Measurements from ENCODE around the gene SMARCB1. TPM values are rescaled to one million over a fixed set of nuclear protein-coding genes. Genes with fewer than 3 reads are reported as not detected.

SMARCB1 gene
- total RNA-seq, 4 donors from 2014 or later: 28.8 to 55.6 (median 34.9) TPM

DNA sequence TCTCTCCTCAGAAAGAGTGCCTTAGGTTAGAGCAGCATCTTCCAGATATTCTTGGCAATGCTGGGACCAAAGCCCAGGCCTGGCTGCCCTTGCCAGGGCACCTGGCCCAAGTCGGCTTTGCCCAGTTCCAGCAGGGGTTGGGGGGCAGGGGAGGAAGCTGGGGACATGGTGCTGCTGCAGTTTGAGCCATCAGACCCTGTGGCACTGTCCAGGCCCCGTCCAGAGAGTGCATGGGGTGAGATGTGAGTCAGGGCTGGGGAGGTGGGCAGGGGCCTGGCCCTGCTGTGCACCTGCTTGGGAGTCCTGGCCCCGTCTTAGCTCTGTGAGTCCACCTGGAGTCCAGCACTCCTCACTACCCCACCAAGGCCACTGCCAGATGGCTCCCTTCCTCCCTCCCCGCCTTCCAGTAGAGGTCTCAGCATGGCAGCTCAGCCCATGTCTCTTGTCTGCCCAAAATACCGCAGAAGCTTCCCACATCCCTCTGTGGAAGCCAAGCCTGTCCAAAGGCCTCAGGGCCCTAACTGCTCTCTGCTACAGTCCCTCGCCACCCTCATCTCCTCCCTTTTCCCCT is 35.4 kb downstream of the SMARCB1 start:
- intact Hi-C loops (cut with DNase I): no loop called here
- 84% methylated on average over 4 of the region's 6 CpGs for WGBS
- peaks cover 0 to 35% (median 0%) of the 10 kb centered on the region in 4 donors for H3K4me1 ChIP-seq
- no peak overlapping the region for H3K27ac ChIP-seq (replicated peaks in 1 of 4)
- H3K9me3 ChIP-seq: no peaks in the 10 kb centered on the region
- TF ChIP-seq EP300 (IDR thresholded peaks at IDR 0.05) (no peak), POLR2AphosphoS5 (IDR thresholded peaks at IDR 0.05) (no peak), POLR2A (IDR thresholded peaks at IDR 0.05; ENCODE audit: low read depth) (no peak)
- TF ChIP-seq, protein P1, sequence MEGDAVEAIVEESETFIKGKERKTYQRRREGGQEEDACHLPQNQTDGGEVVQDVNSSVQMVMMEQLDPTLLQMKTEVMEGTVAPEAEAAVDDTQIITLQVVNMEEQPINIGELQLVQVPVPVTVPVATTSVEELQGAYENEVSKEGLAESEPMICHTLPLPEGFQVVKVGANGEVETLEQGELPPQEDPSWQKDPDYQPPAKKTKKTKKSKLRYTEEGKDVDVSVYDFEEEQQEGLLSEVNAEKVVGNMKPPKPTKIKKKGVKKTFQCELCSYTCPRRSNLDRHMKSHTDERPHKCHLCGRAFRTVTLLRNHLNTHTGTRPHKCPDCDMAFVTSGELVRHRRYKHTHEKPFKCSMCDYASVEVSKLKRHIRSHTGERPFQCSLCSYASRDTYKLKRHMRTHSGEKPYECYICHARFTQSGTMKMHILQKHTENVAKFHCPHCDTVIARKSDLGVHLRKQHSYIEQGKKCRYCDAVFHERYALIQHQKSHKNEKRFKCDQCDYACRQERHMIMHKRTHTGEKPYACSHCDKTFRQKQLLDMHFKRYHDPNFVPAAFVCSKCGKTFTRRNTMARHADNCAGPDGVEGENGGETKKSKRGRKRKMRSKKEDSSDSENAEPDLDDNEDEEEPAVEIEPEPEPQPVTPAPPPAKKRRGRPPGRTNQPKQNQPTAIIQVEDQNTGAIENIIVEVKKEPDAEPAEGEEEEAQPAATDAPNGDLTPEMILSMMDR (IDR thresholded peaks at IDR 0.05): no peak
- H3K27me3 ChIP-seq: no peaks in the 10 kb centered on the region
- H3K36me3 ChIP-seq: peaks cover 53 to 100% (median 99%) of the 10 kb centered on the region in 4 donors
- no peak overlapping the region for H3K4me3 ChIP-seq
- DNase-seq (ENCODE audit: extremely low spot score): no peak

DNA sequence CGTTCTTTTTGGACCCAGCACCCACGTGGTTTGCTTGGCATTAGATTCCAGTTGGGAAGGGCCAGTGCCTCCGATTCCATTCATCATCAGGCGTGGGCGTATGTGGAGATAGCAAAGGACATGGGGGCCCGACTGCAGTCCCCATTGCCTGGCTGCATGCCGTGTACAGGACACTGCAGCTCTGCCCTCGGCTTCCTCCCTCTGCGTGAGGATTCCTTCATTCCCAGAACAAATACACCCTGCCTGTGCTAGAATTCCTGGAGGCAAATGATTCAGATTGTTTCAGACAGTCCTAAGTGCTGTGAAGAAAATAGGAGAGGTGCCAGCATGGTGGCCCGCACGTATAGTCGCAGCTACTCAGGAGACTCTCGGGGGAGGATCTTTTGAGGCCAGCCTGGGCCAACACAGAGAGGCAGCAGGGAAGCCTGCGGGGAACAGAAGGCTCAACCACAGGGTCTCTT is 36.6 kb downstream of the SMARCB1 start:
- peaks cover 0 to 43% (median 0%) of the 10 kb centered on the region in 4 donors for H3K4me1 ChIP-seq
- no peak overlapping the region for H3K4me3 ChIP-seq
- H3K27ac ChIP-seq (replicated peaks in 1 of 4): no peak overlapping the region
- WGBS: 85% methylated on average over 11 of the region's 14 CpGs
- H3K36me3 ChIP-seq: peaks cover 63 to 100% (median 98%) of the 10 kb centered on the region in 4 donors
- H3K9me3 ChIP-seq: no peaks in the 10 kb centered on the region
- no peaks in the 10 kb centered on the region for H3K27me3 ChIP-seq
- no peak for TF ChIP-seq POLR2A (IDR thresholded peaks at IDR 0.05; ENCODE audit: low read depth)
- TF ChIP-seq EP300 (IDR thresholded peaks at IDR 0.05): no peak
- TF ChIP-seq POLR2AphosphoS5 (IDR thresholded peaks at IDR 0.05): no peak
- TF ChIP-seq, protein P1 (IDR thresholded peaks at IDR 0.05): no peak
- intact Hi-C loops (cut with DNase I): no loop called here
- DNase-seq (ENCODE audit: extremely low spot score): no peak

DNA sequence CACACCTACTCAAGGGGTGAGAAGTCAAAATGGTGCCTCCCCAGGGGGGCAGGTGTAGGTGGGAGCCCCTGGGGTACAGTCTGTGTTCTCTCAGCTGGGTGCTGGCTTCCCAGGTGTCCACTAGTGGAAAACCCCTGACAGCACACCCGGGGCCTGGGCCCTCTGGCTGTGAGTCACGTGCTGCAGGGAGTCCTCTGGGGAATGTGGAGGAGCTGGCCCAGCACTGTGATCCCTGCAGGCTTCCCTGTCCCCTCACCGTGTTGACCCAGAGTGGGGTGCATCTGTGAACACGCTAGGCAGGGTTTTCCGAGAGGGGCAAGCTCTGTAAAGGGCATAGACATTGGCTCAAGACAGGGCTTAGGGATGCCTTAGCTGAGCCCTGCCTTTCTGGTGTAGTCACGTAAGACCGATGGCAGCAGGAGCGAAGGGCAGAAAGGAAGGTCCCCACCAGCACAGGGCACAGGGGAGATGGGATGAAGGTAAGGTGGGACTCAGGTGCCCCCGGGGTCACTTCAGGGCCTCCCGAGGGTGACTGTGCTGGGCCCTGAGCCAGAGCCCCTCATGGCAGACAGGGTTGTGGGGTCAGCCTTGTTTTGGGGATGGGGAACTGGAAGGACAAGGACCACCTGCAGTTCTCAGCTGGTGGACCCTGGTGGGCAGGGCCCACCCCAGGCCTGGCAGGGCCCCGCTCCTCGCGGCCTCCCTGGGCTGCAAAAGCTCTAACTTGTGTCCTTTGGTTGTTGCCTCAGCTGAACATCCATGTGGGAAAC is 37.9 kb downstream of the SMARCB1 start:
- Histone ChIP-seq H3K36me3 (peaks cover 59 to 100% (median 95%) of the 10 kb centered on the region in 4 donors), H3K4me3 (no peak overlapping the region), H3K9me3 (no peaks in the 10 kb centered on the region), H3K4me1 (peaks cover 0 to 53% (median 0%) of the 10 kb centered on the region in 4 donors), H3K27ac (replicated peaks in 1 of 4) (no peak overlapping the region), H3K27me3 (no peaks in the 10 kb centered on the region)
- intact Hi-C loops (cut with DNase I): no loop called here
- DNase-seq (ENCODE audit: extremely low spot score): no peak
- TF ChIP-seq, protein P1 (IDR thresholded peaks at IDR 0.05): no peak
- TF ChIP-seq POLR2AphosphoS5 (IDR thresholded peaks at IDR 0.05) (no peak), POLR2A (IDR thresholded peaks at IDR 0.05; ENCODE audit: low read depth) (no peak), EP300 (IDR thresholded peaks at IDR 0.05) (no peak)
- 81% methylated on average over 8 of the region's 13 CpGs for WGBS

DNA sequence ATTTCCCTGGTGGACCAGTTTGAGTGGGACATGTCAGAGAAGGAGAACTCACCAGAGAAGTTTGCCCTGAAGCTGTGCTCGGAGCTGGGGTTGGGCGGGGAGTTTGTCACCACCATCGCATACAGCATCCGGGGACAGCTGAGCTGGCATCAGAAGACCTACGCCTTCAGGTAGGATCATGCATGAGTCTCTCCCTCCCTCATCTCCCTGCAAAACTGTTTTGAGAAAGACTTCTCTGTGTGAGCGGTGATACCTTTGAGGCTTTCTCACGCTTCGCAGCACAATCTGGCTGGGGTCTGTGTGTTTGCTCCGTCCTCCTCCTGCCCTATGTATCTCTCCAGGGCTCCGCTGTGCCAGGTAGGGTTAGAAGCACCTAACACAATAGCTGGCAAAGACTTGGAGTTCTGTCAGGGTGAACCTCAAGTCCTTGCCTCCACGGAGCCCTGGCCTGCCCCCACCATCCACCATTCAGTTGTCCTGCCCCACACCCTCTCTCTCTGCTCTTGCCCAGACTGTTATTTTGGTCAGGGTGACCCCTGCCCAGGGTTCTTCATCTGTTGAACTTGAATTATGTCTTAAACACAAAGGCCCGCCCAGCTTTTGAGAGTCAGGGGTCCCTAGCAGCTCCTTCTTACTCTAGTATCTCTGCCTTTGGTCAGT is 38.6 kb downstream of the SMARCB1 start:
- Histone ChIP-seq H3K4me3 (no peak overlapping the region), H3K27me3 (no peaks in the 10 kb centered on the region), H3K9me3 (no peaks in the 10 kb centered on the region), H3K27ac (replicated peaks in 1 of 4) (no peak overlapping the region), H3K36me3 (peaks cover 57 to 99% (median 89%) of the 10 kb centered on the region in 4 donors), H3K4me1 (peaks cover 0 to 54% (median 0%) of the 10 kb centered on the region in 4 donors)
- intact Hi-C loops (cut with DNase I): no loop called here
- 89% methylated on average over 11 of the region's 12 CpGs for WGBS
- TF ChIP-seq POLR2A (IDR thresholded peaks at IDR 0.05; ENCODE audit: low read depth) (no peak), POLR2AphosphoS5 (IDR thresholded peaks at IDR 0.05) (no peak), EP300 (IDR thresholded peaks at IDR 0.05) (no peak)
- TF ChIP-seq, protein P1 (IDR thresholded peaks at IDR 0.05): no peak
- DNase-seq (ENCODE audit: extremely low spot score): no peak
